ENCODE data around the gene NRXN3.

Gene NRXN3

GRCh38 chr14:78637908-78638475, 467.8 kb downstream of the NRXN3 start:
- no peak for TF ChIP-seq CTCF (IDR thresholded peaks at IDR 0.05)

DNA sequence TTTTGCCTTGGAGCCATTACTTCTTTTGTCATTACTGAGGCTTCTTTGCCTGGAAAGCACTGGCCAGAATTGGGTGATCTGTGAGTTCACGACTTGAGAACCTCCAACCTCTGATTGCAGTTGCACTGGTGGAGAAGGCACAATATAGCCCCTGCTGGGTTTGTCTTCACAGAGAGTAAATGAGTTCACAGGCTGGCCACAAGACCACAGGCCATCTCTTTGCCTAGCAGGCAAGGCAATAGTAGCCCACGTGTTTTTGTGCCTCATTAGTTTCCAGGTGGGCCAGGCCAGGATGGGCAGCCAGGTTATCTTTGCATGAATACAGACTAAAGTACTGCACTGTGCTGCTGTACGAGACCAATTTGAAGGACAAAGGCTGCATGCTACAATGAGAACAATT, 468.8 kb downstream of the NRXN3 start:
- no peak for TF ChIP-seq CTCF (IDR thresholded peaks at IDR 0.05)

- TF ChIP-seq CTCF (IDR thresholded peaks at IDR 0.05) = no peak
These were observed 474.8 kb downstream of the NRXN3 start for GRCh38 chr14:78644824-78645559.

GRCh38 chr14:78652727-78653126, 482.6 kb downstream of the NRXN3 start:
- no peak for TF ChIP-seq CTCF (IDR thresholded peaks at IDR 0.05)

GRCh38 chr14:78653173-78653572, 483.0 kb downstream of the NRXN3 start:
- no peak for TF ChIP-seq CTCF (IDR thresholded peaks at IDR 0.05)

DNA sequence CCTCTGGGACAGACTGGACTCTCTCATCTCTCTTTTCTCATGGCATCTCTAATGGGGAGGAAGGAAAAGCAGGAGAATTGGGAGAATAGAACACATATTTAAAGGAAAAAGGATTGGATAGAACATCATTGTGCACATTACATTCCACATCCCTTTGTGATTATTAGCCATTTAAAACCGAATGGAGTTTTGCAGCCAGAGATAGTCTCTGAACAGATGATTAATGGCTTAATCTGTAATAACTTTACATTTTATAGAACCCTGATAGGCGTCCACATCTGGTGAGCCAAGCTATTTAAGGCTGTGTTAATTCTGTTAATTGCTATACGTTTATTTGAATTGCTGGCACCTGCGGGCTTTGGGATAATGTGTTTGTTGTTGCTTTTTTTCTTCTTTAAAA, 487.3 kb downstream of the NRXN3 start:
- no peak for TF ChIP-seq CTCF (IDR thresholded peaks at IDR 0.05)

DNA sequence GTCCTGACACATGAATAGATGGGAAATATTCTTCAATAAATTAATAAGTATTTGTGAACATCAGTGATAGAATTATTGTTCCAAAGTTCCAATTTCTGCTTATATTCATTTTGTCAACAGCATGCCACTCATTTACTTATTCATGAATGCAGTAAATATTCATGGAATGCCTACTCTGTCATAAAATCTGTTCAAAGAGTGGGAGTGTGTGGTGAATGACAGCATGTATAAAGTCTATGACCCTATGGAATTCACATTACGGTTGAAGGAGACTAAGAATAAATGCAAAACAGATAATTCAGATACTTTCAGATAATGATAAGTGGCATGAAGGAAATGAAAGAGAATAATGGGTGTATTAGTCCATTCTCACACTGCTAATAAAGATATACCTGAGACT, 494.7 kb downstream of the NRXN3 start:
- no peak for TF ChIP-seq CTCF (IDR thresholded peaks at IDR 0.05)

Measured in LNCAP (cell line).